K562 (cell line): ENCODE results near the gene ALDH16A1. TPM values are rescaled to one million over a fixed set of nuclear protein-coding genes. Genes with fewer than 3 reads are reported as not detected.

Source experiments
- CEBPG ChIP-seq, 3 experiments: fragments of 200-800 bp in 1 of 3; sonication (Bioruptor generic) in 1 of 3; sonication (generic) in 1 of 3; formaldehyde crosslinking in 1 of 3; IDR thresholded peaks in 2 of 3; conservative IDR thresholded peaks in 1 of 3; 2 replicates each; pipeline versions ENCODE4 v1.6.1 to v1.8.0; 2016 to 2022; ENCODE audit warnings: missing compliant biosample characterization in 2 of 3, missing genetic modification characterization in 2 of 3, mild to moderate bottlenecking in 1 of 3, missing genetic modification reagents in 1 of 3
- CSDE1 ChIP-seq, 2 experiments: fragments of 450-650 bp; IDR thresholded peaks; 2 replicates each; pipeline ENCODE4 v1.6.1; 2016; ENCODE audit warnings: mild to moderate bottlenecking in 1 of 2
- HSF4 ChIP-seq: fragments of 250-450 bp; sonication (Bioruptor Pico); IDR thresholded peaks from 2 replicates; pipeline ENCODE4 v2.1.2; 2022; ENCODE audit warnings: mild to moderate bottlenecking, moderate library complexity, borderline replicate concordance
- MYNN ChIP-seq, 2 experiments: sonication (generic); formaldehyde crosslinking in 1 of 2; IDR thresholded peaks; 2 replicates each; pipeline versions ENCODE4 v1.5.0 to v1.6.1; 2016 to 2020; ENCODE audit warnings: antibody characterized with exemption in 1 of 2, missing genetic modification reagents in 1 of 2
- POU5F1 ChIP-seq: fragments of 150-350 bp; IDR thresholded peaks from 2 replicates; pipeline ENCODE4 v1.6.1; 2014; ENCODE audit warnings: borderline replicate concordance, low read length, low read depth, mild to moderate bottlenecking; ENCODE audit not compliant: partially characterized antibody
- RAD21 ChIP-seq, 2 experiments: fragments of 250-450 bp in 1 of 2; fragments of 450-650 bp in 1 of 2; sonication (Bioruptor Pico) in 1 of 2; formaldehyde crosslinking in 1 of 2; IDR thresholded peaks in 1 of 2; conservative IDR thresholded peaks in 1 of 2; 2 replicates each; pipeline versions ENCODE4 v1.4.0 to v1.8.0; 2020 to 2022; ENCODE audit warnings: mild to moderate bottlenecking in 2 of 2, moderate library complexity in 1 of 2
- TAF7 ChIP-seq: fragments of 450-650 bp; IDR thresholded peaks from 2 replicates; pipeline ENCODE4 v1.6.1; 2016; ENCODE audit warnings: missing genetic modification characterization, missing compliant biosample characterization
- ZNF695 ChIP-seq: fragments of 450-650 bp; formaldehyde crosslinking; IDR thresholded peaks from 2 replicates; pipeline ENCODE4 v1.4.0; 2020; ENCODE audit warnings: mild to moderate bottlenecking, moderate library complexity
- polyA plus RNA-seq, 8 experiments: library from polyadenylated mRNA; depleted of rRNA in 4 of 8; stranded (reverse) in 5 of 8; unstranded in 3 of 8; fragments of >200 nt; fragmentation: Nextera tagmentation in 2 of 8; fragmentation: Illumina TruSeq in 1 of 8; extraction: Ambion mirVana in 2 of 8; extraction: Trizol in 1 of 8; gene quantifications; 2 replicates each; pipeline versions ENCODE4 v1.2.1 to v1.2.3, GENCODE V29; 2011 to 2014; ENCODE audit warnings: inconsistent platforms in 1 of 8, missing spikeins in 1 of 8
- total RNA-seq, 7 experiments: library from RNA; depleted of rRNA in 6 of 7; stranded (reverse); fragments of >200 nt in 6 of 7; fragmentation: Illumina TruSeq in 2 of 7; extraction: Trizol in 2 of 7; gene quantifications; 2 replicates each; pipeline versions ENCODE4 v1.2.1 to v1.2.3, GENCODE V29; 2011 to 2021; ENCODE audit warnings: low replicate concordance in 1 of 7
- TF ChIP-seq, protein P1 (sequence below): fragments of 250-450 bp; sonication (Bioruptor Pico); IDR thresholded peaks from 2 replicates; pipeline ENCODE4 v1.4.0; 2020
- TF ChIP-seq, protein P2 (sequence below), 2 experiments: fragments of 450-650 bp in 1 of 2; sonication (generic) in 1 of 2; formaldehyde crosslinking in 1 of 2; IDR thresholded peaks; 2 replicates each; pipeline versions ENCODE4 v1.7.1 to v1.9.0; 2016 to 2022; ENCODE audit warnings: inconsistent platforms in 1 of 2, mild to moderate bottlenecking in 1 of 2, missing genetic modification reagents in 1 of 2

The ALDH16A1 gene
- total and polyA plus RNA-seq, 9 of the 15 experiments (the other 6 are each of a cell fraction or from before 2014, with no cell fraction given) = 2.2 to 52.2 (median 7.6) TPM

DNA sequence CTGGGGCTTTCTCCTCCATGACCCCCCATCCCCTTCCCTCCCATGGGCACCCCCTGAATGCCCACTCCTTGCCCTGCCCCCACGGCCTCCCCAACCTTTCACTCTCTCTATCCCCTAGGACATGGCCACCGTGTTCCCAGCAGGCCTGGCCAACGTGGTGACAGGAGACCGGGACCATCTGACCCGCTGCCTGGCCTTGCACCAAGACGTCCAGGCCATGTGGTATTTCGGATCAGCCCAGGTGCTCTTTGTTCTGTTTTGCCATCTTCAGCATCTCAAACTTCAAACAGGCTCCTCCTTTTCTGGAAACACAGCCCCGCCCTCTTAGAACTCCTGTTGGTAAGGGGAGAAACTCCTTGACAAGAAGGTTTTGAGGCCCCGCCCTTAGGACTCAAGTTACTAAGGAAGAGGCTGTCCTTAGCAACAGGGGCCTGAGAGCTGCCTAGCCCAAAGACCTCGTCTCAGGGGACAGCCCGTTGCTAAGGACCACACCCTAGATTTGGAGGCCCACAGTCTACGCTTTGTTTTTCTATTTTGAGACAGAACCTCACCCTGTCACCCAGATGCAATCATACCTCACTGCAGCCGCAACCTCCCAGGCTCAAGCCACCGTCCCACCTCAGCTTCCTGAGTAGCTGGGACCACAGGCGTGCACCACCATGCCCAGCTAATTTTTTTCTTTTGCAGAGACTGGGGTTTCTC is 15.9 kb downstream of the ALDH16A1 start (continued):
- TF ChIP-seq, protein P1, sequence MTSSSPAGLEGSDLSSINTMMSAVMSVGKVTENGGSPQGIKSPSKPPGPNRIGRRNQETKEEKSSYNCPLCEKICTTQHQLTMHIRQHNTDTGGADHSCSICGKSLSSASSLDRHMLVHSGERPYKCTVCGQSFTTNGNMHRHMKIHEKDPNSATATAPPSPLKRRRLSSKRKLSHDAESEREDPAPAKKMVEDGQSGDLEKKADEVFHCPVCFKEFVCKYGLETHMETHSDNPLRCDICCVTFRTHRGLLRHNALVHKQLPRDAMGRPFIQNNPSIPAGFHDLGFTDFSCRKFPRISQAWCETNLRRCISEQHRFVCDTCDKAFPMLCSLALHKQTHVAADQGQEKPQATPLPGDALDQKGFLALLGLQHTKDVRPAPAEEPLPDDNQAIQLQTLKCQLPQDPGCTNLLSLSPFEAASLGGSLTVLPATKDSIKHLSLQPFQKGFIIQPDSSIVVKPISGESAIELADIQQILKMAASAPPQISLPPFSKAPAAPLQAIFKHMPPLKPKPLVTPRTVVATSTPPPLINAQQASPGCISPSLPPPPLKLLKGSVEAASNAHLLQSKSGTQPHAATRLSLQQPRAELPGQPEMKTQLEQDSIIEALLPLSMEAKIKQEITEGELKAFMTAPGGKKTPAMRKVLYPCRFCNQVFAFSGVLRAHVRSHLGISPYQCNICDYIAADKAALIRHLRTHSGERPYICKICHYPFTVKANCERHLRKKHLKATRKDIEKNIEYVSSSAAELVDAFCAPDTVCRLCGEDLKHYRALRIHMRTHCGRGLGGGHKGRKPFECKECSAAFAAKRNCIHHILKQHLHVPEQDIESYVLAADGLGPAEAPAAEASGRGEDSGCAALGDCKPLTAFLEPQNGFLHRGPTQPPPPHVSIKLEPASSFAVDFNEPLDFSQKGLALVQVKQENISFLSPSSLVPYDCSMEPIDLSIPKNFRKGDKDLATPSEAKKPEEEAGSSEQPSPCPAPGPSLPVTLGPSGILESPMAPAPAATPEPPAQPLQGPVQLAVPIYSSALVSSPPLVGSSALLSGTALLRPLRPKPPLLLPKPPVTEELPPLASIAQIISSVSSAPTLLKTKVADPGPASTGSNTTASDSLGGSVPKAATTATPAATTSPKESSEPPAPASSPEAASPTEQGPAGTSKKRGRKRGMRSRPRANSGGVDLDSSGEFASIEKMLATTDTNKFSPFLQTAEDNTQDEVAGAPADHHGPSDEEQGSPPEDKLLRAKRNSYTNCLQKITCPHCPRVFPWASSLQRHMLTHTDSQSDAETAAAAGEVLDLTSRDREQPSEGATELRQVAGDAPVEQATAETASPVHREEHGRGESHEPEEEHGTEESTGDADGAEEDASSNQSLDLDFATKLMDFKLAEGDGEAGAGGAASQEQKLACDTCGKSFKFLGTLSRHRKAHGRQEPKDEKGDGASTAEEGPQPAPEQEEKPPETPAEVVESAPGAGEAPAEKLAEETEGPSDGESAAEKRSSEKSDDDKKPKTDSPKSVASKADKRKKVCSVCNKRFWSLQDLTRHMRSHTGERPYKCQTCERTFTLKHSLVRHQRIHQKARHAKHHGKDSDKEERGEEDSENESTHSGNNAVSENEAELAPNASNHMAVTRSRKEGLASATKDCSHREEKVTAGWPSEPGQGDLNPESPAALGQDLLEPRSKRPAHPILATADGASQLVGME = peak; percentile 74; the same call in 1 of the 2 replicates
- TF ChIP-seq ZNF695 (CRISPR knock-in tag) = no peak
- TF ChIP-seq, protein P2, sequence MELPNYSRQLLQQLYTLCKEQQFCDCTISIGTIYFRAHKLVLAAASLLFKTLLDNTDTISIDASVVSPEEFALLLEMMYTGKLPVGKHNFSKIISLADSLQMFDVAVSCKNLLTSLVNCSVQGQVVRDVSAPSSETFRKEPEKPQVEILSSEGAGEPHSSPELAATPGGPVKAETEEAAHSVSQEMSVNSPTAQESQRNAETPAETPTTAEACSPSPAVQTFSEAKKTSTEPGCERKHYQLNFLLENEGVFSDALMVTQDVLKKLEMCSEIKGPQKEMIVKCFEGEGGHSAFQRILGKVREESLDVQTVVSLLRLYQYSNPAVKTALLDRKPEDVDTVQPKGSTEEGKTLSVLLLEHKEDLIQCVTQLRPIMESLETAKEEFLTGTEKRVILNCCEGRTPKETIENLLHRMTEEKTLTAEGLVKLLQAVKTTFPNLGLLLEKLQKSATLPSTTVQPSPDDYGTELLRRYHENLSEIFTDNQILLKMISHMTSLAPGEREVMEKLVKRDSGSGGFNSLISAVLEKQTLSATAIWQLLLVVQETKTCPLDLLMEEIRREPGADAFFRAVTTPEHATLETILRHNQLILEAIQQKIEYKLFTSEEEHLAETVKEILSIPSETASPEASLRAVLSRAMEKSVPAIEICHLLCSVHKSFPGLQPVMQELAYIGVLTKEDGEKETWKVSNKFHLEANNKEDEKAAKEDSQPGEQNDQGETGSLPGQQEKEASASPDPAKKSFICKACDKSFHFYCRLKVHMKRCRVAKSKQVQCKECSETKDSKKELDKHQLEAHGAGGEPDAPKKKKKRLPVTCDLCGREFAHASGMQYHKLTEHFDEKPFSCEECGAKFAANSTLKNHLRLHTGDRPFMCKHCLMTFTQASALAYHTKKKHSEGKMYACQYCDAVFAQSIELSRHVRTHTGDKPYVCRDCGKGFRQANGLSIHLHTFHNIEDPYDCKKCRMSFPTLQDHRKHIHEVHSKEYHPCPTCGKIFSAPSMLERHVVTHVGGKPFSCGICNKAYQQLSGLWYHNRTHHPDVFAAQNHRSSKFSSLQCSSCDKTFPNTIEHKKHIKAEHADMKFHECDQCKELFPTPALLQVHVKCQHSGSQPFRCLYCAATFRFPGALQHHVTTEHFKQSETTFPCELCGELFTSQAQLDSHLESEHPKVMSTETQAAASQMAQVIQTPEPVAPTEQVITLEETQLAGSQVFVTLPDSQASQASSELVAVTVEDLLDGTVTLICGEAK (IDR thresholded peaks at IDR 0.05) = no peak
- TF ChIP-seq, protein P2 (CRISPR knock-in tag; IDR thresholded peaks at IDR 0.05) = no peak
- TF ChIP-seq HSF4 (CRISPR knock-in tag) = no peak
- no peak for TF ChIP-seq RAD21 (CRISPR knock-in tag; conservative IDR thresholded peaks at IDR 0.05 in 1 of 2, IDR thresholded peaks at IDR 0.05 in 1 of 2)
- peak; percentile 43; the same call in 1 of the 2 replicates for TF ChIP-seq MYNN (IDR thresholded peaks at IDR 0.05)
- no peak for TF ChIP-seq MYNN (CRISPR knock-in tag; IDR thresholded peaks at IDR 0.05)
- no peak for TF ChIP-seq POU5F1
- TF ChIP-seq TAF7 (tag) = no peak
- no peak for TF ChIP-seq CEBPG (CRISPR knock-in tag; IDR thresholded peaks at IDR 0.05)
- no peak for TF ChIP-seq CEBPG (tag; conservative IDR thresholded peaks at IDR 0.05 in 1 of 2, IDR thresholded peaks at IDR 0.05 in 1 of 2)
- TF ChIP-seq CSDE1 (IDR thresholded peaks at IDR 0.05) = peak in 1 of 2 experiments; percentile 48; a peak in 1 of 4 replicates
